GM19467 (cell line): ENCODE data around the gene DUS2.
"Not testable (repeated sequence)": the region's sequence is repeated elsewhere in the genome, so short reads cannot be mapped to it uniquely, and the experiment has no call there.

Experiments
- ATAC-seq: cut with Tn5 transposase; IDR thresholded peaks from one replicate; pipeline ENCODE4 v1.9.1; 2021; ENCODE audit warnings: mild to moderate bottlenecking, moderate library complexity; ENCODE audit not compliant: unreplicated experiment

DUS2 gene

DNA sequence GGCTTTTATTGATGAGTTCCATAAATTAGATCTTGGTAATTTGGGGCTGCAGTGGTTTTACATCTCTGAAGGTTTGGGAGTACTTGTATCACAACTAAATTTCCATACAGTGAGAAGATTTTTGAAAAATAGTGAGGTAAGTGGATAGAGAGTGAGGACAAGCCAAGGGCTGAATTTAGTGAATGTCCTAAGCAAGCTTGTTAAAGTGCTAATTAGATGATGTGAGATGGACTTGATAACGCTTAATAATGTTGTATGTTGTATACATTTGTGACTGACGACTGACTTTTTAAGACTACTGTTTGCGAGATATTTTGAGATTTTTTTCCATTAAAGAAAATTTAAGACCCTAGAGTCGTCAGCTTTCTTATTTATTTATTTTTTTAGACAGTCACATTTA, 66.0 kb downstream of the DUS2 start:
- no peak for ATAC-seq

DNA sequence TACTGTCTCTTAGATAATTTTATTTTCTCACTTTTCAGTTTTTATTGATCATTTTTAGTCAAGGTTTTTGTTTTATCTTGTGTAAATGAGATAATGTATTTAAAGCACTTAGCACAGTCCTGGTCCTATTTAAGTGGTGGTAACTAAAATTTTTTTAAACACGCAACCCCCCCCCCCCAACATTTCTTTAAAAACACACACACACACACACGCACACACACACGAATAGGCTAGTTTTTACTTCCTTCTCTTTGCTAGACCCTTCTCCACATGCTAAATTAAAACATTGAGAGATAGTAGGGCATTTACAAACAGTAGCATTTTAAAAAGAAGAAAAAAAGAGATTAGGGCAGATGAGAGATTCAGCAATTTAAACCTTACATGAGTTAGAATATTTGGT, 67.0 kb downstream of the DUS2 start:
- ATAC-seq: no peak

DNA sequence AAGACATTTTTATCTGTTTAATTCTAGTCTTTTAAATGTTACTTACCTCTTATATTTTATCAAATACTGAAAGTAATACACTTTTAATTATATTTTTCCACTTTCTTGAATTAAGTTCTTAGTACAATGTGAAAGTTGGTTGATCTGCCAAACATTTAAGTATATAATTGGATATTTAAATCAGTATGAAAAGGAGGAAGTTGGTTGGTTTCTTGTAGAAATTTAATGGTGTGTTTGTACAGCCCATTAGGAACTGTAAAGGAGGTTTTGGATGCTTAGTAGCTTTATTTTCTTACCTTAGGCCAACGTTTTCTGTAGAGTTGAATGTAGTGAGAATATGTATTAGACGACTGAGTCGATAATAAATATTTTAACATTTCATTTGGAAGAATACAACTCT, 67.4 kb downstream of the DUS2 start:
- no peak for ATAC-seq

DNA sequence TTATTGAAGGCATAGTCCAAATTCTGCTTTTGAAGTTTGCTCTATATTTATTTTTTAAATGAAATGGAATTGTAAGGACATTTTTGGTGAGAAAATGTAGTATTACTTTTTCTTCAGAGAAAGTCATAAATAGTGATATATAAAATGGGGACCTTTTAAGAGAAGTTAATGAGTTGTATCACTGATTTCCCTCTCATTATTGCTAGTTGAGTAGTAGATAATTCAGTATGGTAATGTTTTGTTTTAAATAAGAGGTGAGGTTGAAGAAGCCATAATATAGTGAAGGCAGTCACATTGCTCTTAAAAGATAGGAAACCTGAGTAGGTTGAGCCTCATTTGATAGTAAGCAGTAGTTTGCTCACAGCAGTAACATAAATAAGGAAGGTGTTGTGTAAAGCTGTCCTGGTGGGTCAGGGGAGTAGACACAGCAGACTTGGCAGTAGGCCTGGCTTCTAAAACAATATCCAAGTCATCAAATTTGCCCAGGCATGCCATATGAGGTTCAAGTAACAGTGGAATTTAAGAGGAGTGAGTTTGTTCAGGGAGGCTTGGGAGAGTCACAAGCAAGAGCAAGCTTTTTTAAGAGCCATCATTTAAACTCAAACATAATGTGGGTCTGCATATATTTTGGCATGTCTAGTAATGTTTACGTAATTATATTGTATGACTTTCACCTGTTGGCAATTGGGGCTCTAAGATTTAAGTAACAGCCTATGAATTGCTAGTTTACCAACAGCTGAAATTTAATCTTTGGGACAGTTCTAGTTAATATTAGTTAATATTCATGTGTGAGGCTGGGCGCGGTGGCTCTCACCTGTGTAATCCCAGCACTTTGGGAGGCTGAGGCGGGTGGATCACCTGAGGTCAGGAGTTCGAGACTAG, 68.5 kb downstream of the DUS2 start:
- no peak for ATAC-seq

DNA sequence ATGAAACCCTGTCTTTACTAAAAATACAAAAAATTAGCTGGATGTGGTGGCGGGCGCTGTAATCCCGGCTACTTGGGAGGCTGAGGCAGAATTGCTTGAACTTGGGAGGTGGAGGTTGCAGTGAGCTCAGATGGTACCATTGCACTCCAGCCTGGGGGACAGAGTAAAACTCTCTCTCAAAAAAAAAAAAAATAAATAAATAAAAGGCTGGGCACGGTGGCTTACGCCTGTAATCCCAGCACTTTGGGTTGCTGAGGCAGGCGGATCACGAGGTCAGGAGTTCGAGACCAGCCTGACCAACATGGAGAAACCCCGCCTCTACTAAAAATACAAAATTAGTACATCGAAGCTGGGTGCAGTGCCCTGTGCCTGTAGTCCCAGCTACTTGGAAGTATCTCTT, 69.2 kb downstream of the DUS2 start:
- not testable (repeated sequence) for ATAC-seq

DNA sequence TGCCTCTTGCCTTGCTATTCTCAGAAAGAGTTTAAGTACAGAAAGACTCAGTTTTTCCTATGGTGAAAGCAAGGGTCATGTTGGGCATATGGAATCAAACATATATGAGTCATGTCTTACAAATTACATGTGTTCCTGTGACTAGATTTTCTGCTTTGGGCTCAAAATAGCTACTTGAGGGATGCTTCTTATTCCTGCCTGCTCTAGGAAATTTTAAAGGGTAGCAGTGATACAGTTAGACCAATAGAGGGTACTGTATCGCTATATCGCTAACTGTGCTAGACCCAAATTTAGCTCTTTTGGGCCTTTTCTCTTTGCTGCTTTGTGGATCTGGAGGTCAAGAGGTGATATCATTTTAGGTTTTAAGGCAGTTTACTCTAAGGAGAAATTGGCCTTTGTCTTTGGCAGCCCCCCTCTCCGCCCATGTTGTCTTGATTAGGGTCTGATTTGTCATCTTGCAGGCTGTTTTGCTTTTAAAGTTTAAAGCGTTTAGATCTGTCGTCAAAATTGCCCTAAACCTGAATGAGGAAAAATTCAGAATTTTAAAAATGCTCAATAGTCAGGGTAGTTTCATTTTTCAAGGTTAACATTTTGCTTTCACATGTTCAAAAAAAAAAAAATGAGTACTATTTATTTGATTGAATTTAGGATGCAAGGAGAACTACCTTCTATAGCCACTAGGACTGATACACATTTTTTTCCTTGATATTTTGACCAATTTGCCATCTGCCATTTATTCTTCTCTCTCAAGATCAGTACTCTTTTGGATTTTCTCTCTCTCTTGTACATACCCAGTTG, 70.9 kb downstream of the DUS2 start:
- no peak for ATAC-seq

GRCh38 chr16:68094614-68094934, 71.5 kb downstream of the DUS2 start:
- no peak for ATAC-seq

DNA sequence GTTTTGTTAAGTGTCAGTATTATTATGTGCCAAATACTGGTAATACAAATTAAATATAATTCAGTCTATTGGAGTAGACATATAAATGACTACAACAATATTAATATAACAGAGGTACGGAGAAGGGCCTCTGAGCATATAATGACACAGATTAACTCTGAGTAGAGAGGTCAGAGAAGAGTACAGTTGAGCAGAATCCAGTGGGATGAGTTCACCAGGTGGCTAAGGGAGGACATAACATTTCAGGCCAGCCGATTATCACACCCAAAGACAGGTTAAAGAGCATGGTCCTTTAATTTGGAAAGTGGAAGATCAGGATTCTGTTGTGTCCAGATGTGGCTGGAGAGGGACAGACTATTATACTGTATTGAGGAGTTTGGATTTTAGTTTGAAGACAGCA, 73.4 kb downstream of the DUS2 start:
- no peak for ATAC-seq

- ATAC-seq: no peak
Measured at GRCh38 chr16:68097088-68097487, 74.0 kb downstream of the DUS2 start.

DNA sequence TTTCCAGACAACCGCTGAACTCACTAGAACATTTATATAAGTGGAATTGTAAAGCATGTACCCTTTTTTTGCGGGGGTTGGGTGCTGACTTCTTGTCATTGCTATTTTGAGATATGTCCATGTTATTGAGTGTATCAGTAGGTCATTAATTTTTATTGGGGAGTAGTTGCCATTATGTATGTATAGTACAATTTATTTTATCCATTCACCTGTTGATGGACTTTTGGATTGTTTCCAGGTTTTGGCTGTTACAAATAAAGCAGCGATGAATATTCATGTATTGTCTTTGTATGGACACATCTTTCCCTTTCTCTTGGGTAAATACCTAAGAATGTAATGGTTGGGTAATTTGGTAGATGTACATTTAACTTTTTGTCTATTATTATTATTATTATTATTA, 74.8 kb downstream of the DUS2 start:
- ATAC-seq: no peak

DNA sequence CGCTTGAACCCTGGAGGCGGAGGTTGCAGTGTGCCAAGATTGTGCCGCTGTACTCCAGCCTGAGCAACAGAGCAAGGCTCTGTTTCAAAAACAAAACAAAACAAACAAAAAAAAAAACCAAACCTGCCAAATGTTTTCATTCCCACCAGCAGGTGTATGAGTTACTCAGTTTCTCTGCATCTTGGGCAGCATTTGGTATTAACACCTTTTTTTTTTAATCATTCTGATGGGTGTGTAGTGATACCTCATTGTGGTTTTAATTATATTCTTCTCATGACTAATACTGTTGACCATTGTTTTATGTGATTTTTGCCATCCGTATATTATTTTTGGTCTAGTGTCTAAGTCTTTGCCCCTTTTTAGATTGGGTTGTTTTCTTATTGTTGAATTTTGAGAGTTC, 77.4 kb downstream of the DUS2 start:
- ATAC-seq: no peak

- ATAC-seq: no peak
Measured at GRCh38 chr16:68105611-68106010, 82.5 kb downstream of the DUS2 start.

DNA sequence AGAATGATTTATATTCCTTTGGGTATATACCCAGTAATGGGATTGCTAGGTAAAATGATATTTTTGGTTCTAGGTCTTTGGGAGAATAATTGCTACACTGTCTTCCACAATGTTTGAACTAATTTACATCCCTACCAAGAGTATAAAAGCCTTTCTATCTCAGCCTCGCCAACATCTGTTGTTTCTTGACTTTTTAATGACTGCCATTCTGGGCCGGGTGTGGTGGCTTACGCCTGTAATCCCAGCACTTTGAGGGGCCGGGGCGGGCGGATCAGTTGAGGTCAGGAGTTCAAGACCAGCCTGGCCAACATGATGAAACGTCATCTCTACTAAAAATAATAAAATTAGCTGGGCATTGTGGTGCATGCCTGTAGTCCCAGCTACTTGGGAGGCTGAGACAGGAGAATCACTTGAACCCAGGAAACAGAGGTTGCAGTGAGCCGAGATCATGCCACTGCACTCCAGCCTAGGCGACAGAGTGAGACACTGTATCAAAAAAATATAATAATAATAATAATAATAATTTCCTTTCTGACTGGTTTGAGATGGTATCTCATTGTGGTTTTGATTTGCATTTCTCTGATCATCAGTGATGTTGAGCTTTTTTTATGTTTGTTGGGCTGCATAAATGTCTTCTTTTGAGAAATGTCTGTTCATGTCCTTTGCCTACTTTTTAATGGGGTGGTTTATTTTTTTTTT, 84.3 kb downstream of the DUS2 start:
- ATAC-seq: not testable (repeated sequence)

DNA sequence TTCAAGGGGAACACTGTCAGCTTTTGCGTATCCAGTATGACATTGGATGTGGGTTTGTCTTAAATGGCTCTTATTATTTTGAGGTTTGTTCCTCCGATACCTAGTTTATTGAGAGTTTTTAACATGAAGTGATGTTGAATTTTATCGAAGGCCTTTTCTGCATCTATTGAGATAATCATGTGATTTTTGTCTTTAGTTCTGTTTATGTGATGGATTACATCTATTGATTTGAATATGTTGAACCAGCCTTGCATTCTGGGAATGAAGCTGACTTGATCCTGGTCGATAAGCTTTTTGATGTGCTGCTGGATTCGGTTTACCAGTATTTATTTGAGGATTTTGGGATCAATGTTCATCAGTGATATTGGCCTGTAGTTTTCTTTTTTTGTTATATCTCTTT, 86.1 kb downstream of the DUS2 start:
- not testable (repeated sequence) for ATAC-seq

DNA sequence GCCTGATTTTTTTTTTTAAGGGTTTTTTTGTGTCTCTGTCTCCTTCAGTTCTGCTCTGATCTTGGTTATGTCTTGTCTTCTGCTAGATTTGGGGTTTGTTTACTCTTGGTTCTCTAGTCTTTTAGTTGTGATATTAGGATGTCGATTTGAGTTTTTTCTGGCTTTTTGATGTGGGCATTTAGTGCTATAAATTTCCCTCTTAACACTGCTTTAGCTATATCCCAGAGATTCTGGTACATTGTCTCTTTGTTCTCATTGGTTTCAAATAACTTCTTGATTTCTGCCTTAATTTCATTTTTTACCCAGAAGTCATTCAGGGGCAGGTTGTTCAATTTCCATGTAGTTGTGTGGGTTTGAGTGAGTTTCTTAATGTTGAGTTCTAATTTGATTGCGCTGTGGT, 87.5 kb downstream of the DUS2 start:
- not testable (repeated sequence) for ATAC-seq

- no peak for ATAC-seq
Measured at GRCh38 chr16:68111379-68111778, 88.3 kb downstream of the DUS2 start.

GRCh38 chr16:68113059-68113761, 90.1 kb downstream of the DUS2 start:
- no peak for ATAC-seq

GRCh38 chr16:68113765-68114240, 90.7 kb downstream of the DUS2 start:
- ATAC-seq: no peak

DNA sequence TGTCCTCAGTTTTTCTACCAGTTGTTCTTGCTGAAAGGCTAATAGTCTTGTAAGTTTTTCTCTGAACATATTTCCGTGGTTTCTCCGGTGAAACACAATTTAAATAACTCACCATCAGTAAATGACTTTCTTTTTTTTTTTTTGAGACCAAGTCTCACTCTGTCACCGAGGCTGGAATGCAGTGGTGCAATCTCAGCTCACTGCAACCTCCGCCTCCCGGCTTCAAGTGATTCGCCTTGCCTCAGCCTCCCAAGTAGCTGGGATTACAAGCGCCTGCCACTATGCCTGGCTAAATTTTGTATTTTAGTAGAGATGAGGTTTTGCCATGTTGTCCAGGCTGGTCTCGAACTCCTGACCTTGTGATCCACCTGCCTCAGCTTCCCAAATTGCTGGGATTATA, 91.9 kb downstream of the DUS2 start:
- ATAC-seq: not testable (repeated sequence)

GRCh38 chr16:68115851-68116250, 92.8 kb downstream of the DUS2 start:
- no peak for ATAC-seq
